NCI-H146 (cell line): ENCODE measurements around the gene BRAP.
"Not testable (repeated sequence)": the region's sequence is repeated elsewhere in the genome, so short reads cannot be mapped to it uniquely, and the experiment has no call there.

Experiments
- DNase-seq: peaks from one replicate; lab custom pipeline; 2025; lab: John Stamatoyannopoulos, UW

The BRAP gene, protein sequence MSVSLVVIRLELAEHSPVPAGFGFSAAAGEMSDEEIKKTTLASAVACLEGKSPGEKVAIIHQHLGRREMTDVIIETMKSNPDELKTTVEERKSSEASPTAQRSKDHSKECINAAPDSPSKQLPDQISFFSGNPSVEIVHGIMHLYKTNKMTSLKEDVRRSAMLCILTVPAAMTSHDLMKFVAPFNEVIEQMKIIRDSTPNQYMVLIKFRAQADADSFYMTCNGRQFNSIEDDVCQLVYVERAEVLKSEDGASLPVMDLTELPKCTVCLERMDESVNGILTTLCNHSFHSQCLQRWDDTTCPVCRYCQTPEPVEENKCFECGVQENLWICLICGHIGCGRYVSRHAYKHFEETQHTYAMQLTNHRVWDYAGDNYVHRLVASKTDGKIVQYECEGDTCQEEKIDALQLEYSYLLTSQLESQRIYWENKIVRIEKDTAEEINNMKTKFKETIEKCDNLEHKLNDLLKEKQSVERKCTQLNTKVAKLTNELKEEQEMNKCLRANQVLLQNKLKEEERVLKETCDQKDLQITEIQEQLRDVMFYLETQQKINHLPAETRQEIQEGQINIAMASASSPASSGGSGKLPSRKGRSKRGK

DNA sequence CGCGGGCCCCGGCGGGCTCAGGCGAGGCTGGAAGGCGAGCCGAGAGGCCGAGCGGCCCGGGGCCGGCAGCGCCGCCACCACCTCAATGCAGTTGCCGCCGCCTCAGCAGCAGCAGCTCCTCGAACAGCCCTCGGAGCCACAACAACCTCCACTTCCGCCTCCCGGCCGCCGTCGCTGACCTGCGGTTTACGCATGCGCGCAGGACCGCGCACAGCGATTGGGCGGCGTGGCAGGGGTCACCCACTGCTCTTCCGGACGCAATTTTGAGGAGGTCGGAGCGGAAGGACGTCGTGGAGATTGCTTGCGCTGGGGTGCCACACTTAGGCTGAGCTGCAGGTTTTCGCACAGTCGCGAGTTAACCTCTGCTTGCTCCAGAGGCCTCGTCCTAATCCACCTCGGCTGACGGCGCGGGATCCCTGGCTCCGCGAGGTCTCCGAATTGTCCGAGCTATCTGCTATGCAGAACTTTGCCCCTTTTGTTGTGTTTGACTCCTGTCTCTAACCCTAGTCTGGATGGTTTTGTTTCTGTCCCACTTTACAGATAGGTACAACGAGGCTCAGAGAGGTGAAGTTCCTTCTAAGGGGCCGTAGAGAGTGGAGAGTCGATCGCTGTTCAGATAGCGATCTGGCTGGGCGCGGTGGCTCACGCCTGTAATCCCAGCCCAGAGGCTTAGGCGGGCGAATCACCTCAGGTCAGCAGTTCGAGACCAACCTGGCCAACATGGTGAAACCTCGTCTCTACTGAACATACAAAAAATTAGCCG lies at the start of gene BRAP, which contains the start of gene ACAD10:
Gene BRAP, minus strand, starts transcription at position 146 of the 763 bp plus-strand sequence. CDS start 164 bp downstream, outside the sequence.
Gene ACAD10, plus strand, starts transcription at position 243 of the 763 bp plus-strand sequence. CDS start 6,657 bp downstream, outside the sequence.
- DNase-seq: peak; percentile 95

DNA sequence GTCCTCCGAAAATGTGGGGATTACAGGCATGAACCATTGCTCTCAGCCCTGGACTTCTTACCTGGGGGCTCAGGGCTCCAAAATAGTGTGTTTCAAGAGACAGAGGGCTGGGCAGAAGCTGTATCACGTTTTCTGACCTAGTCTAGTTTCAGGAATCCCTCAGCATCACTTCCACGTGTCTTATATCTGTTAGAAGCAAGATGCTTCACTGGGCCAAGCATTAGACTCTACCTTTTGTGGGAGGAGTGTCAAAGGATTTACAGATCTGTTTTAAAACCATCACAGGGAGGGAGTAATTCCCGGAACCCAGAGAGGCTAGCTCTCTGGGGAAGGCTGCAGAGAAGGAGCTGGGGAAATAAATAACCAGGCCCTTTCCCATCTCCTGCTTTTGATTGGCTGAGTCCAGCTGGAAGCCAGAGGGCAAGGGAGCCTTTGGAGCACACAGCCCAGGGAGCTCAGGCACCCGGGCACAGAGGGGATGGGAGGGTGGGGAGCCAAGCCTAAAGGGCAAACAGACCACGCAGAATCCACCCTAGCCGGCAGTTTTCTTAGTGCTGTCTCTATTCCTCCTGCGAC lies 47.7 kb upstream of the BRAP start:
- no peak for DNase-seq

DNA sequence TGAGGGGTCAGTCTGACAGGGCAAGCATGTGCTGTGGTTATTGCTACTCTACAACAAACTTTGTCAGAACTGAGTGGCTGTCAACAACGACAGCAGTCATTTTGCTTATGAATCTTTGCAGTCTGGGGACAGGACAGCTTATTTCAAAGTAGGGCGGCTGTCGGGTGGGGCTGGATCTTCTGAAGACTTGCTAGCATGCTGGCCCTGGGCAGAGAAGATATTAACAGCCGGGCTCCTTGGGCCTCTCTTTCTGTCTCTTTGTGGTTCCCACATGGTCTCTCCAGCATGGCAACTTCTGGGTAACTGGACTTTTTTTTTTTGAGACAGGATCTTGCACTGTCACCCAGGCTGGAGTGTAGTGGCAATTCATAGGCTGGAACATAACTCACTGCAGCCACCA lies 47.0 kb upstream of the BRAP start:
- DNase-seq: no peak

DNA sequence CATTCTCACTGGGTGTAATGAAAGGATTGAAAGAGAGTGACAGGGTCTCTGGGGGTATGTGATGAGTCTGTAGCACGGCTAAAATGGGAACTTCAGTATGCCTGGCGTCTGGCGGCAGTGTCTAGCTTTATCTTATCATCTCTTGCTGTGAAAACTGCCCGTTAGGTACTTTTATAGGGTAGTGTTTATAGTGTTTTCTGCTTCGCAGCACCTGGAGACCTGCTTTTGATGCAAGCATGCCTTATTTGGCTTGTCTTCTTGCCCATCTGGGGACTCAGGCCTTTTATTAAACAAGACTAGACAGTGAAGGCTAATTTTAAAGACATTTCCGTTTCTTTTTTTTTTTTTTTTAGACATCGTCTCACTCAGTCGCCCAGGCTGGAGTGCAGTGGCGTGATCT lies 44.7 kb upstream of the BRAP start:
- peak; percentile 33 for DNase-seq

DNA sequence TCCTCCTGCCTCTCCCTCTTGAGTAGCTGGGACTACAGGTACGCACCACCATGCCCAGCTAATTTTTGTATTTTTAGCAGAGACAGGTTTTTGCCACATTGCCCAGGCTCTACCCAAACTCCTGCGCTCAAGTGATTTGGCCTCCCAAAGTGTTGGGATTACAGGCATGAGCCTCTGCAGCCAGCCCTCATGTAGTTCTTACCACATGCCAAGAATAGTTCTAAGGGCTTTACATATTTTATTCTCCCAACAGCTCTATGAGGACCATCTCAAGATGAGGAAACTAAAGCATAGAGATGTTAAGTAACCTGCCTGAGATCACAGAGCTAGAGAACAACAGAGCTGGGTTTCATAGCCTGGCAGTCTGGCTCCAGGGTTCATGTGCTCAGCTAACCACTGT lies 43.0 kb upstream of the BRAP start:
- no peak for DNase-seq

DNA sequence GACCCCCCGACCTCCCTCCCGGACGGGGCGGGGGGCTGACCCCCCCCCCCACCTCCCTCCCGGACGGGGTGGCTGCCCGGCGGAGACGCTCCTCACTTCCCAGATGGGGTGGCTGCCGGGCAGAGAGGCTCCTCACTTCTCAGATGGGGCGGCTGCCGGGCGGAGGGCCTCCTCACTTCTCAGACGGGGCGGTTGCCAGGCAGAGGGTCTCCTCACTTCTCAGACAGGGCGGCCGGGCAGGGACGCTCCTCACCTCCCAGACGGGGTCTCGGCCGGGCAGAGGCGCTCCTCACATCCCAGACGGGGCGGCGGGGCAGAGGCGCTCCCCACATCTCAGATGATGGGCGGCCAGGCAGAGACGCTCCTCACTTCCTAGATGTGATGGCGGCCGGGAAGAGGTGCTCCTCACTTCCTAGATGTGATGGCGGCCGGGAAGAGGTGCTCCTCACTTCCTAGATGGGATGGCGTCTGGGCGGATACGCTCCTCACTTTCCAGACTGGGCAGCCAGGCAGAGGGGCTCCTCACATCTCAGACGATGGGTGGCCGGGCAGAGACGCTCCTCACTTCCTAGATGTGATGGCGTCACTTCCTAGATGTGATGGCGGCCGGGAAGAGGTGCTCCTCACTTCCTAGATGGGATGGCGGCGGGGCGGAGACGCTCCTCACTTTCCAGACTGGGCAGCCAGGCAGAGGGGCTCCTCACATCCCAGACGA lies 38.0 kb upstream of the BRAP start:
- DNase-seq: not testable (repeated sequence)

DNA sequence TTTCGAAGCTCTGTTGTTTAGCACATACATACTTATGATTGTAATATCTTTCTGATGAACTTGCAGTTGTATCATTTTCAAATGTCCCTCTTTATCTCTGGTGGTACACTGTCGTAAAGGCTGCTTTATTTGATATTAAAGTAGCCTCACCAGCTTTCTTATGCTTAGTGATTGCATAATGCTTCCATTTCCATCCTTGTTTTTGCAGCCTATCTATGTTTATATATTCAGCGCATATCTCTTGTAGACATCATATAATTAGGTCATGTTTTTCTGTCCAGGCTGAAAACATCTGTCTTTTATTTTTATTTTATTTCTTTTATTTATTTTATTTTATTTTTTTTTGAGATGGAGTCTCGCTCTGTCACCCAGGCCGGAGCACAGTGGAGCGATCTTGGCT lies 34.7 kb upstream of the BRAP start:
- DNase-seq: no peak

DNA sequence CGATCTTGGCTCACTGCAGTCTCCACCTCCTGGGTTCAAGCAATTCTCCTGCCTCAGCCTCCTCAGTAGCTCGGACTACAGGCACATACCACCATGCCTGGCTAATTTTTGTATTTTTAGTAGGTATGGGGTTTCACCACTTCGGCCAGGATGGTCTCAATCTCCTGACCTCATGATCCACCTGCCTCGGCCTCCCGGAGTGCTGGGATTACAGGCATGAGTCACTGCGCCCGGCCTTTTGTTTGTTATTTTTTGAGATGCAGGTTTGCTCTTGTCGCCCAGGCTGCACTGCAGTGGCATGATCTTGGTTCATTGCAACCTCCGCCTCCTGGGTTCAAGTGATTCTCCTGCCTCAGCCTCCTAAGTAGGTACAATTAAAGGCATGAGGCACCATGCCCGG lies 33.6 kb upstream of the BRAP start:
- DNase-seq: not testable (repeated sequence)

DNA sequence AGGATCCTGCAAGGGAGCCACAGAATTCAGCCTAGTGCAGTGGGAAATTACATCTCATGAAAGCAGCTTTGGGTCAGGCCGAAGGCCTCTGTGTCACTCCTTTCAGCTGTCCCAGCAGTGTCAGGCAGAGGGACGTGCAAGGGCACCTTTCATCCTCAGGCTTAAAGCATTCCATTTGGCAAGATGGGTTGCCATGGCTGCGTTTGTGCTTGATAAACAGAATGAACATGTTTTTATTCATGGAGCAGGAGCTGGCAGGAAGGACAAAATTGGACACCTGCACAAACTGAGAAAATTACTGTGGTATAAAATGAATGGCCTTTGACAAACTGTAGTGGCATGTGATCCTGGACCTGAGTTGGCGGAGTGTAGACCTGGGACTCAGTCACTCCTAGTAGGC lies 29.5 kb upstream of the BRAP start:
- DNase-seq: peak; percentile 90

DNA sequence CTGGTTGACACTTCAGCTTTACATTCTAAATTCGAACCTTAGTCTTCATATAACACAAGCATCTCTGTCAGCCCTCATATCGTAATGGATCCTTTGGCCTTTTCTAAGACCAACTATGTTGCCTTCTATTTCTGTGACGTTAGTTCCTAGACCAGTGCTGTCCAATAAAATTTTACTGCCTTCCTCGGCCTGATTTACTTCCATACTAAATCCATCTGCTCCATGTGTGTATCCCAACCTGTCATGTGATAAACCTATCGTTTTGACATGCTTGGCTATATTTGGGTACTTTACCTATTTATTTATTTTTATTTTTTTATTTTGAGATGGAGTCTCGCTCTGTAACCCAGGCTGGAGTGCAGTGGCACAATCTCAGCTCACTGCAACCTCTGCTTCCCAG lies 20.4 kb upstream of the BRAP start:
- DNase-seq: no peak

DNA sequence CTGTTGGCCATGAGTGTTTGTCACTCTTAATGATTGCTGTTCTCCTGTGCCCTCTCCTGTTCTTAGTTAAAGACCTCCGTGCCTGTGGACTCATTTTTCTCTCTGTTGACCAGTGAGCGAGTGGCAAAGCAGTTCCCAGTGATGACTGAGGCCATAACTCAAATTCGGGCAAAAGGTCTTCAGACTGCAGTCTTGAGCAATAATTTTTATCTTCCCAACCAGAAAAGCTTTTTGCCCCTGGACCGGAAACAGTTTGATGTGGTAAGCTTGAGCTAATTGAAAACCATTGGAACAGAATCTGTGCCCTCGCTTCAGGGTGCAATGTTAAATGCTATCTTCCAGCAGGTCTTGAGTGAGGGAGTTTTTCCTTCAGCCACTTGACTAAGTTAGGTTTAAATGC lies 19.9 kb upstream of the BRAP start:
- DNase-seq: no peak

DNA sequence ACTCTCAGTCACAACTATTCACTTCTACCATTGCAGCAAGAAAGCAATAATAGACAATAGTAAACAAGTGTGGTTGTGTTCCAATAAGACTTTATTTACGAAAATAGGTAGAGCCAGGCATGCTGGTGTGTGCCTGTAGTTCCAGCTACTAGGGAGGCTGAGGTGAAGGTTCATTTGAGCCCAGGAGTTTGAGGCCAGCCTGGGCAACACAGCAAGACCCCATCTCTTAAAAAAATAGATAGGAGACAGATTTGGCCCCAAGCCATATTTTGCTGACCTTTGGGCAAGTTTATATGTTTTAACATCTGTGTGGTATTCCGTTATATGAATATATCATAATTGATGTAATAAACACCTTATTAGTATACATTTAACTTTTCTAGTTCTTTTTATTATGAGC lies 14.2 kb upstream of the BRAP start:
- no peak for DNase-seq

DNA sequence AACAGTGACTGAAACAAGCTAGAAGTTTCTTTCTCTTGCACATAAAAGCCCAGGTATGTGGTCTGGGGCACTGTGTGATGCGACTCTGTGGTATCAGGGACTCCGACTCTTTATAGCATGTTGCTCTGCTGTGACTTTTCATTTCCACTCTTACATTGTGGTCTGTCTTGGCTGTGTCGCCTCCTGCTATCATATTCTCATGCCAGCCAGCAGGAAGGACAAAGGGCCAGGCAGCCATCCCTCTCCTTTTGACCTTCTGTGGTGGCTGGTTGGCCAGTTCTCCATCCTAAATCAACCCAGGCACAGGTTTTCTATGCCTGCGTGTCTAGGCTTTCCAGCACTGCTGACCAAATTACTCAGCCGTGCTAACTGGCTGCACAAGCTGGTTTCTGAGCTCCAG lies 8.1 kb upstream of the BRAP start:
- DNase-seq: no peak

DNA sequence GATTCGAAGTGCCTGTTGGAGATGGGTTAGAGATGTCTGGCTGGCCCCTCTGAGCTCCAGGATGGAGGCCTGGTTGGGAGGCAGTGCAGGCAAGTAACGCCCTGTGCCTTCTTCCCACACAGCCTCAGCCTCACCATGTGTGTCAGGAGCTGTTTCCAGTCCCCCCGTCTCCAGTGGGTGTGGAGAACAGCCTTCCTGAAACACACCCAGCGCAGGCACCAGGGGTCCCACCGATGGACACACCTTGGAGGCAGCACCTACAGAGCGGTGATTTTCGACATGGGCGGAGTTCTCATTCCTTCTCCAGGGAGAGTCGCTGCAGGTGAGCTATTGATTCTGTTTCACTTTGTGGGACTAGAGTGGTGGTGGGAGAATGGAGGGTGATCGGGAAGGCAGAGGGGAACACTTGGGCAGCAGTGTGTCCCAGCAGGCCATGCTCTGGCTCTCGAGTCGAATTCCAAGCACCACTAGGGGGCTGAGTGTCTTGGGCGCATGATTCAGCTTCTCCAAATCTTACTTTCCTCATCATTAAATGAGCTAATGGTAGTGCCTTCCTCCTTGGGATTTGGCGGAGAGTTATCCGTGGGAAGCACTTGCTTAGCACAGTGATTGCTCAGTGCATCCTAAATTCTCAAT lies 6.9 kb upstream of the BRAP start:
- DNase-seq: no peak

DNA sequence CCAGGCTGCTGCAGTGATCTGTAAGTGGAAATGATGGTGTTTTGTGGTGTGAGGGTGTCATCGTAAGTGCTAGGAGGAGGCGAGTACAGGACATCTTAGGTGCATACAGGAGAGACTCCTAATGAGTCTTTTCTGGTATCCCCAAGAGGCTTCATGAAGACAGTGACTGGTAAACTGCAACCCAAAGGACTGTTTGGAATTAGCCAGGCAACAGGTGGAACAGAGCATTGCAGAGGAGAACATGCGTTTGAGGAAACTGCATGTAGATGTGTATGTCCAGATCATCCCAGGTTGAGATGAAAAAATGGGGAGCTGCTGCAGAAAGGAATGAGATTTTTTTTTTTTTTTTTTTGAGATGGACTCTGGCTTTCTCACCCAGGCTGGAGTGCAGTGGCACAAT lies 5.5 kb upstream of the BRAP start:
- no peak for DNase-seq

DNA sequence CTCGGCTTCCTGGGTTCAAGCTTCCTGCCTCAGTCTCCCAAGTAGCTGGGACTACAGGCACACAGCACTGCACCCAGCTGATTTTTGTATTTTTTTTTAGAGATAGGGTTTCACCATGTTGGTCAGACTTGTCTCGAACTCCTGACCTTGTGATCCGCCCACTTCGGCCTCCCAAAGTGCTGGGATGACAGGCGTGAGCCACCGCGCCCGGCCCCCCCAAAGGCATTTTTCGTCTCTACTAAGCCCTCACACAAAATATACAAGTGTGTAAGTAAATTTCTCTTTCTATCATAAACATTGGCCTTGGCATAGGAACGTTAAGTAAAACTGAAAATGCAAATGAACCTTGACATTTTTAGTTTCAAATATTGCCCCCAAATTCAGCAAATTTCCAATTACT lies 2.2 kb upstream of the BRAP start:
- DNase-seq: no peak

DNA sequence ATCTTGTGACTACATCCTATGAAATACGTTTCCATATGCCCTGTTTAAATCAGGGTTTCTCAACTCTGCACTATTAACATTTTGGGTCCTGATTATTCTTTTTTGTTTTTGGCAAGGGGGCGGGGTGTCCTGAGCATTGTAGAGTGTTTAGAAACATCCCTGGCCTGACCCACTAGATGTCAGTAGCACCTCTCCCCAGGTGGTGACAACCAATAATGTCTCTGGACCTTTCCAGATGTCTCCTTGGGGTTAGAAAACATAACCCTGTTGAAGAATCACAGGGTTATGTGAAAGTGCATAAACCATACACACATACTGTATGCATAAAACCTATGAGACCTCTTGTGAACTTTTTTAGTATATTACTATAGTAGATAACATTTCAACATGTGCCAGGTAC lies 1.5 kb upstream of the BRAP start:
- DNase-seq: peak; percentile 10

DNA sequence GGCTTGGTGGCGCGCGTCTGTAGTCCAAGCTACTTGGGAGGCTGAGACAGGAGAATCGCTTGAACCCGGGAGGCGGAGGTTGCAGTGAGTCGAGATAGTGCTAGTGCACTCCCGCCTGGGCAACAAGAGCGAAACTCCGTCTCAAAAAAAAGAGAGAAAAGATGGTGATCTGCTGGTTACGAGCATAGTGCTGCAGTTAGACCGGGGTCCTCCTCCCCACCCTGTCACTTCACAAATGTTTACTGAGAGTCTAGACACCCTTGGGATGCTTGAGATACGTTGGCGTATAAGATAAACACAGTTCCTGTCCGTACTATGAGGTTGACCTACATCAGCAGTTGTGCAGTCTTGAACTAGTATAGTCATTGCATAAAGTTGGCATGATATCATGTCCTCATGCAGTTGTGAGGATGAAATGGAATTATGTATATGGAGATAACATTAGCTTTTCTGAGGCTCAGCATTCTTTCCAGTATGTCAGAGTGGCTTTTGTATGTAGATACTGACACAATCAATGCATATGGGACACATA lies 884 bp upstream of the BRAP start:
- no peak for DNase-seq

DNA sequence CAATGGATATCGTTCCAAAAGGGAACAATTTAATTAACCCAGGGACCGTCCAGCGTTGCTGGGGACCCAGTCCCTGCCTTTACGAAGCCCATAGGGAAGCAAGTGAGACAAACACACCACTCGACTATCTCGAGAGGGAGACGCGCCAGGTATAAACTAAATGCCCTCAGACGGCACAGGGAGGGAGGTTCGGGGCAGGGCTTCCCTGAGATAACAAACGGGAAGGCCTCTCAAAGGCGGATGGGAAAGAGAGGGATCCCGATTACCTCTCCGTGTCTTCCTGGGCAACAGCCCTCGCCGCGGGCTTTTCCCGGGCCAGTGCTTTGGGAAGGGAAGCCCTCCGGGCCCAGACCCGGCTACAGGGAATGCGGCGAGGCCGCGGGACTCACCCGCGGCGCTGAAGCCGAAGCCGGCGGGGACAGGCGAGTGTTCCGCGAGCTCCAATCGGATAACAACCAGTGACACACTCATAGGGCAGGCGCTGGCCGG lies 390 bp downstream of the BRAP start:
- peak; percentile 56 for DNase-seq

DNA sequence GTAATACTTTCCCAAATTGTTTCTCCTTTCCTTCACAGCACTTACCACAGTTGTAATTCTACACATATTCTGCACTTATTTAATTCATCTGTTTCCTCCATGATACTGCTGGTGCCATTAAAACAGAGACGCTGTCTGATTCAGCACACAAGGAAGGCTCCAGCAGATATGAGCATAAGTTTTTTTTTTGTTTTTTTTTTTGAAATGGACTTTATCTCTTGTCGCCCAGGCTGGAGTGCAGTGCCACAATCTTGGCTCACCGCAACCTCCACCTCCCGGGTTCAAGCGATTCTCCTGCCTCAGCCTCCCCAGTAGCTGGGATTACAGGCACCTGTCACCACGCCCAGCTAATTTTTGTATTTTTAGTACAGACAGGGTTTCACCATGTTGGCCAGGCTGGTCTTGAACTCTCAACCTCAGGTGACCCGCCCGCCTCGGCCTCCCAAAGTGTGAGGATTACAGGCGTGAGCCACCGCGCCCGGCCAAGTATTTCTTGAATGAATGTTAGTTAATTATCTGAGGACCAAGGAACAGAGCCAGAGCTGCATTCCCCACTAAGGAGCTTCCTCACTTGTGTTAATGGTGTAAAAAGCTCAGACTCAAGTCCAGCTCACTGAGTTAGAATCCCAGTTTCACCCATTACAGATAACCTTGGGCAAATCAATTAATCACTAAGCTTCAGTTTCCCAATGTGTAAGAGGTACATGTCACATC lies 1.1 kb downstream of the BRAP start:
- not testable (repeated sequence) for DNase-seq
